ENCODE measurements around the gene TBC1D24. TPM values are rescaled to one million over a fixed set of nuclear protein-coding genes. Genes with fewer than 3 reads are reported as not detected.

The TBC1D24 gene
- total RNA-seq, 4 donors from 2014 or later: 8.3 to 19.3 (median 11.6) TPM

DNA sequence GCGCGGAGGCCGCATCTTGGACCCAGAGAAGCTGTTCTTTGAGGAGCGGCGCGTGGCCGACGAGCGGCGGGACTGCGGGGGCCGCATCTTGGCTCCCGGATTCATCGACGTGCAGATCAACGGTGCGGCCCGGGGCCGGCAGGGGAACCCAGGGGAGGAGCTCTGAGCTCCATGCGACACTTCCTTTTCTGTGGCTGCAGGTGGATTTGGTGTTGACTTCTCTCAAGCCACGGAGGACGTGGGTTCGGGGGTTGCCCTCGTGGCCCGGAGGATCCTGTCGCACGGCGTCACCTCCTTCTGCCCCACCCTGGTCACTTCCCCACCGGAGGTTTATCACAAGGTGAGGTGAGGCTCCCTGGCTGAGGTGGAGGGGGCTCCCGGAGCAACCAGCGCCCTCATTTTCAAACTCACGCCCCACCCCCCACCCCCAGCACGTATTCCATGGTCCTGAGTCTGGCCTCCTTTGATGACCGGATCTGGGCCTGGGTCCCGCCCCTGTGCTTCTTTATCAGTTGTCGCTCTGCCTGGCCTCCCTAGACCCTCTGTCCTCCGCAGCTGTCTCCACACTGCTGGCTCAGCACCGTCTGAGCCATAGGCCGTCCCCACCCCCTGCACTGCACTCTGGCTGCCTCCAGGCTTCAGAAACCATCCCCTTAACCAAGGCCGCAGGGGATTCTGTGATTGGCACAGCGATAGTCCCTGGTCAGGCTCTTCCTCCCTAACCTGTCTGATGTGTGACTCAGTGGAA lies 46.0 kb downstream of the TBC1D24 start:
- peak overlapping the region; percentile 72 to 78 (median 74) for H3K4me3 ChIP-seq
- H3K9me3 ChIP-seq: no peaks in the 10 kb centered on the region
- intact Hi-C loops (cut with DNase I; ENCODE audit: low total_unique reads) (no loop called here), in situ Hi-C loops (cut with MboI; ENCODE audit: low pct_ligation_motif_present in 1 of 4, low pct_unique_long_range_greater_than_20kb in 1 of 4, low sequenced_read_pairs in 3 of 4) (no loop called here)
- no peaks in the 10 kb centered on the region for H3K27me3 ChIP-seq
- DNase-seq: peak; percentile 59
- TF ChIP-seq EP300 (IDR thresholded peaks at IDR 0.05; ENCODE audit: low read depth) (no peak), POLR2AphosphoS5 (IDR thresholded peaks at IDR 0.05) (no peak), POLR2A (IDR thresholded peaks at IDR 0.05) (no peak), CTCF (IDR thresholded peaks at IDR 0.05) (no peak)
- peaks cover 38 to 67% (median 64%) of the 10 kb centered on the region in 4 donors for H3K4me1 ChIP-seq
- peak overlapping the region; percentile 96 to 99 (median 98) for H3K27ac ChIP-seq
- H3K36me3 ChIP-seq: no peaks in the 10 kb centered on the region
- 27% methylated on average over 26 of the region's 41 CpGs; no CpG with 5 or more reads in 1 of the 2 donors for WGBS, 2 donors (ENCODE audit: low coverage in 1 of 2)

DNA sequence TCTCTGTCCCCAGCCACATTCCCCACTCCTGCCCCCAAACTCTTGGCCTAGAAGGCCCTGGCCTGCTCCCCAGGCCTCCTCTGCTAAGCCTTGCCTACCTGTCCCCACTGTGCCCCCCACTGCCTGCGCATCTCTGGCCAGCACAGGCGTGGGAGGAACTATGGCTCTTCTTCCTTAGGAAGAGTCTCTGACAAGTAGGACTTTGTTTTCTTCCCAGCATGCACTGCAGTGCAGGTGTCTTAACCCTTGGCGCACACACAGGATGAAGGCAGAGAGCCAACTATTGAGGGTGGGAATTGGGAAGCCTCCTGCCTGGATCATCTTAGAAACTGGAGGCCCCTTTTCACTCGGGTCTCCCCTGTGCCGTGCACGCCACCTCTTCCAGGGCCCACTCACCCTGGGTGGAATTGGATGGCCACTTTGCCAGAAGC lies 48.9 kb downstream of the TBC1D24 start:
- H3K36me3 ChIP-seq: peaks cover 0 to 6% (median 2%) of the 10 kb centered on the region in 4 donors
- intact Hi-C loops (cut with DNase I; ENCODE audit: low total_unique reads) (no loop called here), in situ Hi-C loops (cut with MboI; ENCODE audit: low pct_ligation_motif_present in 1 of 4, low pct_unique_long_range_greater_than_20kb in 1 of 4, low sequenced_read_pairs in 3 of 4) (no loop called here)
- H3K4me3 ChIP-seq: no peak overlapping the region
- peaks cover 17 to 38% (median 37%) of the 10 kb centered on the region in 4 donors for H3K4me1 ChIP-seq
- WGBS, 2 donors (ENCODE audit: low coverage in 1 of 2): 68 to 78% methylated on average over 3 to 6 of the region's 6 CpGs
- H3K9me3 ChIP-seq: no peaks in the 10 kb centered on the region
- no peak for DNase-seq
- TF ChIP-seq POLR2AphosphoS5 (IDR thresholded peaks at IDR 0.05) (no peak), POLR2A (IDR thresholded peaks at IDR 0.05) (no peak), CTCF (IDR thresholded peaks at IDR 0.05) (no peak), EP300 (IDR thresholded peaks at IDR 0.05; ENCODE audit: low read depth) (no peak)
- H3K27me3 ChIP-seq: no peaks in the 10 kb centered on the region
- peak overlapping the region; percentile 22 to 52 (median 48) for H3K27ac ChIP-seq

- peaks cover 0 to 6% (median 2%) of the 10 kb centered on the region in 4 donors for H3K36me3 ChIP-seq
- 61 to 66% methylated on average over 8 to 9 of the region's 9 CpGs for WGBS, 2 donors (ENCODE audit: low coverage in 1 of 2)
- no peak for TF ChIP-seq CTCF (IDR thresholded peaks at IDR 0.05)
- TF ChIP-seq POLR2AphosphoS5 (IDR thresholded peaks at IDR 0.05): no peak
- no peak for TF ChIP-seq POLR2A (IDR thresholded peaks at IDR 0.05)
- TF ChIP-seq EP300 (IDR thresholded peaks at IDR 0.05; ENCODE audit: low read depth): no peak
- in situ Hi-C loops (cut with MboI; ENCODE audit: low pct_ligation_motif_present in 1 of 4, low pct_unique_long_range_greater_than_20kb in 1 of 4, low sequenced_read_pairs in 3 of 4): no loop called here
- H3K4me1 ChIP-seq: peaks cover 11 to 32% (median 31%) of the 10 kb centered on the region in 4 donors
- no peak for DNase-seq
- intact Hi-C loops (cut with DNase I; ENCODE audit: low total_unique reads): no loop called here
- no peaks in the 10 kb centered on the region for H3K9me3 ChIP-seq
- H3K27ac ChIP-seq: peak overlapping the region; percentile 2 to 52 (median 48)
- no peak overlapping the region for H3K4me3 ChIP-seq
- no peaks in the 10 kb centered on the region for H3K27me3 ChIP-seq
These were observed 49.5 kb downstream of the TBC1D24 start for GRCh38 chr16:2524339-2524938.

DNA sequence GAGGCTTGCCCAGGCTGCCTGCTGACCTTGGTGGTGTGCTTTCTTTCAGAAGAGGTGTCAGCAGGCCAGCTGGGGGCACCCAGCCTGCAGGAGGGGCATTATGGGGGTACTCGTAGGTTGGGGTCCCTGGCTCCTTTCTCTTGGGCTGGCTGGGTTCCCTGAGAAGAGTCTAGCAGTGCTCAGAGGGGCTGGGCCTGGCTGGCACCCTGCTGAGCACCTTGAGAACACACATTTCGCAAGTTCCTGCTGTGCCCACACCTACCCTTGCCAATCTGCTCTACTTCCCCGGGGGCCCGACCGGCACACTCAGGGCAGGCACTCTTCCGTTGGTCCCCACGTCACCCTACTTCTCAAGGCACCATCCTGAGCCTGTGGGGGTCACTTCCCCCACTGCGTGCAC lies 51.2 kb downstream of the TBC1D24 start:
- in situ Hi-C loops (cut with MboI; ENCODE audit: low pct_ligation_motif_present in 1 of 4, low pct_unique_long_range_greater_than_20kb in 1 of 4, low sequenced_read_pairs in 3 of 4): no loop called here
- no peak overlapping the region for H3K27ac ChIP-seq
- intact Hi-C loops (cut with DNase I; ENCODE audit: low total_unique reads): no loop called here
- H3K4me3 ChIP-seq: no peak overlapping the region
- H3K9me3 ChIP-seq: no peaks in the 10 kb centered on the region
- TF ChIP-seq POLR2A (IDR thresholded peaks at IDR 0.05) (no peak), POLR2AphosphoS5 (IDR thresholded peaks at IDR 0.05) (no peak), EP300 (IDR thresholded peaks at IDR 0.05; ENCODE audit: low read depth) (no peak), CTCF (IDR thresholded peaks at IDR 0.05) (no peak)
- H3K27me3 ChIP-seq: no peaks in the 10 kb centered on the region
- no peak for DNase-seq
- peaks cover 5 to 24% (median 22%) of the 10 kb centered on the region in 4 donors for H3K4me1 ChIP-seq
- 87% methylated on average over 8 of the region's 8 CpGs; no CpG with 5 or more reads in 1 of the 2 donors for WGBS, 2 donors (ENCODE audit: low coverage in 1 of 2)
- peaks cover 0 to 6% (median 2%) of the 10 kb centered on the region in 4 donors for H3K36me3 ChIP-seq
